Endodermal cell (in vitro differentiated cells): Measurements from ENCODE around the gene GRIP1. TPM values are rescaled to one million over a fixed set of nuclear protein-coding genes. Genes with fewer than 3 reads are reported as not detected.

Experiments
- DNase-seq: peaks from one replicate; pipeline ENCODE4 v3.0.0-alpha.2; 2017
- H3K27ac ChIP-seq: 2 replicates; pipeline ENCODE4 v1.5.1; 2013; ENCODE audit warnings: mild to moderate bottlenecking, low read depth, low read length, moderate library complexity
- H3K27me3 ChIP-seq: 2 replicates; pipeline ENCODE4 v1.6.1; 2013; ENCODE audit warnings: mild to moderate bottlenecking, low read length, moderate library complexity; ENCODE audit not compliant: insufficient read depth, control insufficient read depth, poor library complexity, severe bottlenecking
- H3K36me3 ChIP-seq: 2 replicates; pipeline ENCODE4 v1.7.0; 2013; ENCODE audit warnings: mild to moderate bottlenecking, low read length, moderate library complexity; ENCODE audit not compliant: control insufficient read depth, insufficient read depth
- H3K4me1 ChIP-seq: one replicate; pipeline ENCODE4 v1.7.0; 2013; ENCODE audit warnings: low read length; ENCODE audit not compliant: control insufficient read depth, insufficient read depth
- H3K4me3 ChIP-seq: 2 replicates; pipeline ENCODE4 v1.5.1; 2013; ENCODE audit warnings: mild to moderate bottlenecking, low read length, moderate library complexity
- H3K9ac ChIP-seq: 2 replicates; pipeline ENCODE4 v1.6.1; 2013; ENCODE audit warnings: mild to moderate bottlenecking, low read length, moderate library complexity; ENCODE audit not compliant: poor library complexity, severe bottlenecking; ENCODE audit errors: extremely low read depth
- H3K9me3 ChIP-seq: 2 replicates; pipeline ENCODE4 v1.6.1; 2013; ENCODE audit warnings: mild to moderate bottlenecking, low read length, moderate library complexity; ENCODE audit not compliant: control insufficient read depth
- H3K27ac Mint-ChIP-seq: 2 replicates; pipeline ENCODE4 v1.8.0; 2020; ENCODE audit warnings: mixed read lengths
- H3K27me3 Mint-ChIP-seq: 2 replicates; pipeline ENCODE4 v1.8.0; 2021; ENCODE audit warnings: mild to moderate bottlenecking, mixed read lengths; ENCODE audit not compliant: insufficient read depth
- H3K36me3 Mint-ChIP-seq: 2 replicates; pipeline ENCODE4 v1.8.0; 2020; ENCODE audit warnings: low read depth, mixed read lengths
- H3K4me1 Mint-ChIP-seq: 2 replicates; pipeline ENCODE4 v1.8.0; 2020; ENCODE audit warnings: mixed read lengths
- H3K4me3 Mint-ChIP-seq: 2 replicates; pipeline ENCODE4 v1.8.0; 2020; ENCODE audit warnings: mild to moderate bottlenecking, moderate library complexity, mixed read lengths
- H3K9me3 Mint-ChIP-seq: 2 replicates; pipeline ENCODE4 v1.8.0; 2020; ENCODE audit warnings: mild to moderate bottlenecking, mixed read lengths
- WGBS, 2 experiments: methylation state at CpG; one replicate each; pipeline versions ENCODE4 v1.1.5 to v1.1.7; 2013; ENCODE audit warnings: missing lambda C conversion rate in 2 of 2, mixed read lengths in 1 of 2; ENCODE audit not compliant: insufficient coverage in 1 of 2, insufficient read length in 1 of 2; 5-methylcytosine and 5-hydroxymethylcytosine counted together
- total RNA-seq, 2 donors: library from RNA; stranded (reverse); fragmentation: NEBNext Ultra II Directional in 1 of 2; extraction: Animal tissue kit (Norgen Biotek cat#: 25700) in 1 of 2; gene quantifications; 2 replicates in 1 of 2; 3 replicates in 1 of 2; pipeline ENCODE4 v1.2.1, GENCODE V29; 2021
- TF ChIP-seq, protein P1 (sequence below): fragments of 200-600 bp; sonication (generic); conservative IDR thresholded peaks from 2 replicates; pipeline ENCODE4 v1.5.0; 2021; ENCODE audit warnings: antibody characterized with exemption, mild to moderate bottlenecking

GRIP1 gene
- total RNA-seq, 2 donors from 2014 or later = 41.0 to 47.6 TPM

- Mint-ChIP-seq H3K4me1 (peaks cover 8% of the 10 kb centered on the region), H3K36me3 (no peaks in the 10 kb centered on the region), H3K9me3 (no peaks in the 10 kb centered on the region), H3K27ac (no peak overlapping the region), H3K4me3 (no peak overlapping the region), H3K27me3 (no peaks in the 10 kb centered on the region)
- peaks cover 6% of the 10 kb centered on the region for H3K4me1 ChIP-seq
- H3K27ac ChIP-seq = no peak overlapping the region
- no peak for DNase-seq
- TF ChIP-seq, protein P1, sequence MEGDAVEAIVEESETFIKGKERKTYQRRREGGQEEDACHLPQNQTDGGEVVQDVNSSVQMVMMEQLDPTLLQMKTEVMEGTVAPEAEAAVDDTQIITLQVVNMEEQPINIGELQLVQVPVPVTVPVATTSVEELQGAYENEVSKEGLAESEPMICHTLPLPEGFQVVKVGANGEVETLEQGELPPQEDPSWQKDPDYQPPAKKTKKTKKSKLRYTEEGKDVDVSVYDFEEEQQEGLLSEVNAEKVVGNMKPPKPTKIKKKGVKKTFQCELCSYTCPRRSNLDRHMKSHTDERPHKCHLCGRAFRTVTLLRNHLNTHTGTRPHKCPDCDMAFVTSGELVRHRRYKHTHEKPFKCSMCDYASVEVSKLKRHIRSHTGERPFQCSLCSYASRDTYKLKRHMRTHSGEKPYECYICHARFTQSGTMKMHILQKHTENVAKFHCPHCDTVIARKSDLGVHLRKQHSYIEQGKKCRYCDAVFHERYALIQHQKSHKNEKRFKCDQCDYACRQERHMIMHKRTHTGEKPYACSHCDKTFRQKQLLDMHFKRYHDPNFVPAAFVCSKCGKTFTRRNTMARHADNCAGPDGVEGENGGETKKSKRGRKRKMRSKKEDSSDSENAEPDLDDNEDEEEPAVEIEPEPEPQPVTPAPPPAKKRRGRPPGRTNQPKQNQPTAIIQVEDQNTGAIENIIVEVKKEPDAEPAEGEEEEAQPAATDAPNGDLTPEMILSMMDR = no peak
- H3K4me3 ChIP-seq = no peak overlapping the region
- no peak overlapping the region for H3K9ac ChIP-seq
- no peaks in the 10 kb centered on the region for H3K27me3 ChIP-seq
- H3K9me3 ChIP-seq = no peaks in the 10 kb centered on the region
- no peaks in the 10 kb centered on the region for H3K36me3 ChIP-seq
Observed at GRCh38 chr12:66667906-66668305, 11.0 kb downstream of the GRIP1 start.

DNA sequence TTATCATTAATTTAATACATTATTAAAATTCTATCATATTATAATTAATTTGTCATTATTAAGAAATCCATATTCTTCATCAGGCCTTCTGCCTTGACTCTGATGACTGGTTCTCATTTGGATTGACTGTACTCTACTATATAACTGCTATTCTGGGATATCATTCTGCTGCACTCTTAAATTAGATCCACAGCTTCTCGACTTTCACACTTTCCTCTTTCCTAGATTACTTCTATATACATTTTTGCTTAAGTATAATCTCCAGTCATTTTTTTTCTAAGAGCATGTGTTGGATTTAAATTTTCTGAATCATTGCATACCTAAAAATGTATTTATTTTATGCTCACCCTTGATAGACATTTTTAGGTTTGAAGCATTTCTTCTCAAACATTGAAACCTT lies 12.4 kb downstream of the GRIP1 start:
- Histone ChIP-seq H3K36me3 (no peaks in the 10 kb centered on the region), H3K9ac (no peak overlapping the region), H3K4me1 (peaks cover 6% of the 10 kb centered on the region), H3K27me3 (no peaks in the 10 kb centered on the region), H3K9me3 (no peaks in the 10 kb centered on the region), H3K27ac (no peak overlapping the region), H3K4me3 (no peak overlapping the region)
- Mint-ChIP-seq H3K4me1 (peaks cover 8% of the 10 kb centered on the region), H3K27me3 (no peaks in the 10 kb centered on the region), H3K4me3 (no peak overlapping the region), H3K9me3 (no peaks in the 10 kb centered on the region), H3K36me3 (no peaks in the 10 kb centered on the region), H3K27ac (no peak overlapping the region)
- WGBS, 2 experiments = 88% methylated on average over 1 of the region's 1 CpG; no CpG with 5 or more reads in 1 of the 2 experiments
- TF ChIP-seq, protein P1 = no peak
- DNase-seq = no peak

GRCh38 chr12:66665435-66665985 lies 13.4 kb downstream of the GRIP1 start:
- no peaks in the 10 kb centered on the region for H3K36me3 ChIP-seq
- H3K27ac ChIP-seq = no peak overlapping the region
- no peak overlapping the region for H3K4me3 ChIP-seq
- no peaks in the 10 kb centered on the region for H3K27me3 Mint-ChIP-seq
- DNase-seq = no peak
- TF ChIP-seq, protein P1 = no peak
- H3K9ac ChIP-seq = no peak overlapping the region
- no peak overlapping the region for H3K4me3 Mint-ChIP-seq
- H3K4me1 ChIP-seq = peaks cover 2% of the 10 kb centered on the region
- no peaks in the 10 kb centered on the region for H3K36me3 Mint-ChIP-seq
- H3K4me1 Mint-ChIP-seq = peaks cover 8% of the 10 kb centered on the region
- no peaks in the 10 kb centered on the region for H3K9me3 Mint-ChIP-seq
- H3K9me3 ChIP-seq = no peaks in the 10 kb centered on the region
- WGBS, 2 experiments = 90 to 100% methylated on average over 1 to 3 of the region's 3 CpGs
- no peaks in the 10 kb centered on the region for H3K27me3 ChIP-seq
- H3K27ac Mint-ChIP-seq = no peak overlapping the region
